ENCODE data around the gene AOAH. TPM values are rescaled to one million over a fixed set of nuclear protein-coding genes. Genes with fewer than 3 reads are reported as not detected.

AOAH gene
- total RNA-seq, 2 experiments from 2014 or later = 13.3 to 14.4 TPM

DNA sequence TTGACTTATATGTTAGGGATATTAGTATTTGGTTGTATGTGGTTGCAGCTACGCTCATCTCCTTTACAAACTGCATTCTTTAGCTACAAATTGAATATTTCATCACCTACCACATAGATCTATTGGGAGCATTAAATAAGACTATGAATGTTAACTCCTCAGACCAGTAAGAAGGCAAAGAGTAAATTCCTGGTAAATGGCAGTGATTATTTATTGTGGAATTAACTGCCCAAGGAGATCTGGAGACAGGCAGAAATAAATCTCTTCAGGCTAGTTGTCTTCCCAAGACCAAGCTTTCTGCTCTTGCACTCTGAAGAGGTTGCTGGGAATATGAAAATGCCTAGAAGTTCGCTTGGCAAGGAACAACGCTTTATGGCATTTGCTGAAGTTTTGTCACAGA, 260.0 kb downstream of the AOAH start:
- Mint-ChIP-seq H3K27me3 (peaks cover 11% of the 10 kb centered on the region), H3K4me3 (no peak overlapping the region), H3K27ac (no peak overlapping the region), H3K9me3 (no peaks in the 10 kb centered on the region), H3K4me1 (no peaks in the 10 kb centered on the region), H3K36me3 (ENCODE audit: low read depth) (no peaks in the 10 kb centered on the region)
- ChIA-PET CTCF (no interaction called here), POLR2A (no interaction called here)
- DNase-seq = no peak

All from activated CD4-positive, alpha-beta T cell treated with anti-CD3 and anti-CD28 coated beads, Interleukin-2, amount 10 ng/mL, durations not matched to agents 7 days and 5 days (primary cell).